Measurements from ENCODE around the gene CACNA1I. TPM values are rescaled to one million over a fixed set of nuclear protein-coding genes. Genes with fewer than 3 reads are reported as not detected.

CACNA1I gene
- polyA plus RNA-seq, 1 donor = 1.1 TPM

Other genes starting within 250 kb of the CACNA1I start
- 13.0 TPM for gene SYNGR1, start 220.8 kb upstream of the CACNA1I start, polyA plus RNA-seq (ENCODE audit: insufficient read length)
- gene TAB1, start 171.0 kb upstream of the CACNA1I start, polyA plus RNA-seq (ENCODE audit: insufficient read length) = 26.6 TPM
- 4.1 TPM for gene MGAT3, start 113.7 kb upstream of the CACNA1I start, polyA plus RNA-seq (ENCODE audit: insufficient read length)
- gene MIEF1, start 68.5 kb upstream of the CACNA1I start, polyA plus RNA-seq (ENCODE audit: insufficient read length) = 17.0 TPM
- 326 TPM for gene ATF4, start 50.2 kb upstream of the CACNA1I start, polyA plus RNA-seq (ENCODE audit: insufficient read length)
- gene RPS19BP1, start 38.0 kb upstream of the CACNA1I start, polyA plus RNA-seq (ENCODE audit: insufficient read length) = 54.2 TPM